PFSK-1 (cell line): ENCODE data around the gene BMP3.

ENCODE experiments used
- POLR2AphosphoS5 ChIP-seq: IDR thresholded peaks from 2 replicates; pipeline ENCODE4 v1.6.1; 2012; ENCODE audit warnings: low read depth, mild to moderate bottlenecking, control low read depth, low read length, moderate library complexity
- TAF1 ChIP-seq: IDR thresholded peaks from 2 replicates; pipeline ENCODE4 v1.6.1; 2012; ENCODE audit warnings: low read length, control low read depth, borderline replicate concordance; ENCODE audit not compliant: insufficient read depth
- TF ChIP-seq, protein P1 (sequence below), 2 experiments: IDR thresholded peaks; 2 replicates each; pipeline versions ENCODE4 v1.6.1 to v1.8.0; 2011 to 2012; ENCODE audit warnings: low read depth in 2 of 2, low read length in 2 of 2, control low read depth in 1 of 2, inconsistent platforms in 1 of 2, mild to moderate bottlenecking in 1 of 2, moderate library complexity in 1 of 2; ENCODE audit not compliant: insufficient read depth in 1 of 2

DNA sequence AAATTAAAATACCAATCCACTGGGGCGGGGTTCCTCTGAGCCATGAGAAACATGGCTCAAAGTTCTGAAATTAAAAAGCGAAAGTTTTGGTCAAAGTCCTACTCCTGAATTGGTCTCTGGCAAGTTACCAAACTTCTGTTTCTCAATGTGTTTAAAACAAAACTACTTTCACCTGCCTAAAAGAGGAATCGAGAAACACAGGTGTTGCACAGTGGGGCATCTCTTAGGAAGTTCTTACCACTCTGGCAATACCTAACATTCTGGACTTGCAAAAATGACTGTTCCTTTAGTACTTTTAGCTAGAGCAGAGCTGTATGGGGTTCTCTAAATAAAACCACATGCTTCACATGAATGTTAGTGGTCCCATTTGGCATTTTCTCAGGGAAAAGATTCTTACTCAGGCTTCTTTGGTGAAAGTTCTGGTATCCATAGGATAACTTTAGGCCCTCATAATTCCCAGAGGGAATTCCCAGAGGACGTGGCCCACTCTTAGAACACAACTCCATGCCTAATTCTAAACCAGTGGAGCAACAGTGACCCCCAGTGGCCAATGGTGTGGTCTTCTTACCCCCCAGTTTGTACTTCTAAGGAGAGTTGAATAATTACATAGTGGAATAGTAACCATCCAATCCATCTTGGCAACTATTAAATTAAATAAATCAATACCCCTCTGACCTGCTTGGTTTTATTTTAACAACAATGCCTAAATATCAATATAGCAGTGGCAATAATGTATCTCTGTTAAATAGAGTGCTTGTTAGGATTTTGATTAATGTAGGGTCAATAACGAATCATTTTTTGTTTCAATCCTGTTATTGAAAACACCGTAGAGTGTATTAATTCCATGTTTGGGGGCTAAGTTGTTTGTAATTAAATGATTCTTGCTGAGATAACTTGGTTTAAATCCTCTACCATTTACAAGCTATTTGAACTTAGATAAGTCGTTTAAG, 21.9 kb downstream of the BMP3 start:
- TF ChIP-seq, protein P1, sequence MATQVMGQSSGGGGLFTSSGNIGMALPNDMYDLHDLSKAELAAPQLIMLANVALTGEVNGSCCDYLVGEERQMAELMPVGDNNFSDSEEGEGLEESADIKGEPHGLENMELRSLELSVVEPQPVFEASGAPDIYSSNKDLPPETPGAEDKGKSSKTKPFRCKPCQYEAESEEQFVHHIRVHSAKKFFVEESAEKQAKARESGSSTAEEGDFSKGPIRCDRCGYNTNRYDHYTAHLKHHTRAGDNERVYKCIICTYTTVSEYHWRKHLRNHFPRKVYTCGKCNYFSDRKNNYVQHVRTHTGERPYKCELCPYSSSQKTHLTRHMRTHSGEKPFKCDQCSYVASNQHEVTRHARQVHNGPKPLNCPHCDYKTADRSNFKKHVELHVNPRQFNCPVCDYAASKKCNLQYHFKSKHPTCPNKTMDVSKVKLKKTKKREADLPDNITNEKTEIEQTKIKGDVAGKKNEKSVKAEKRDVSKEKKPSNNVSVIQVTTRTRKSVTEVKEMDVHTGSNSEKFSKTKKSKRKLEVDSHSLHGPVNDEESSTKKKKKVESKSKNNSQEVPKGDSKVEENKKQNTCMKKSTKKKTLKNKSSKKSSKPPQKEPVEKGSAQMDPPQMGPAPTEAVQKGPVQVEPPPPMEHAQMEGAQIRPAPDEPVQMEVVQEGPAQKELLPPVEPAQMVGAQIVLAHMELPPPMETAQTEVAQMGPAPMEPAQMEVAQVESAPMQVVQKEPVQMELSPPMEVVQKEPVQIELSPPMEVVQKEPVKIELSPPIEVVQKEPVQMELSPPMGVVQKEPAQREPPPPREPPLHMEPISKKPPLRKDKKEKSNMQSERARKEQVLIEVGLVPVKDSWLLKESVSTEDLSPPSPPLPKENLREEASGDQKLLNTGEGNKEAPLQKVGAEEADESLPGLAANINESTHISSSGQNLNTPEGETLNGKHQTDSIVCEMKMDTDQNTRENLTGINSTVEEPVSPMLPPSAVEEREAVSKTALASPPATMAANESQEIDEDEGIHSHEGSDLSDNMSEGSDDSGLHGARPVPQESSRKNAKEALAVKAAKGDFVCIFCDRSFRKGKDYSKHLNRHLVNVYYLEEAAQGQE (IDR thresholded peaks at IDR 0.05; ENCODE audit: insufficient read depth in 1 of 2, low read depth in 2 of 2, low read length in 2 of 2): no peak
- no peak for TF ChIP-seq TAF1
- TF ChIP-seq POLR2AphosphoS5: no peak
